Stimulated activated CD4-positive, alpha-beta T cell treated with anti-CD3 and anti-CD28 coated beads, TNF-alpha, amount 100 ng/mL, for 24 hours (primary cell): Measurements from ENCODE around the gene PDIA4.
"Not testable (repeated sequence)": the region's sequence is repeated elsewhere in the genome, so short reads cannot be mapped to it uniquely, and the experiment has no call there.

ENCODE experiments used
- DNase-seq, 3 experiments: peaks; one replicate each; pipeline ENCODE4 v3.0.0-alpha.2; 2020; ENCODE audit warnings: low read depth in 3 of 3

PDIA4 gene

DNA sequence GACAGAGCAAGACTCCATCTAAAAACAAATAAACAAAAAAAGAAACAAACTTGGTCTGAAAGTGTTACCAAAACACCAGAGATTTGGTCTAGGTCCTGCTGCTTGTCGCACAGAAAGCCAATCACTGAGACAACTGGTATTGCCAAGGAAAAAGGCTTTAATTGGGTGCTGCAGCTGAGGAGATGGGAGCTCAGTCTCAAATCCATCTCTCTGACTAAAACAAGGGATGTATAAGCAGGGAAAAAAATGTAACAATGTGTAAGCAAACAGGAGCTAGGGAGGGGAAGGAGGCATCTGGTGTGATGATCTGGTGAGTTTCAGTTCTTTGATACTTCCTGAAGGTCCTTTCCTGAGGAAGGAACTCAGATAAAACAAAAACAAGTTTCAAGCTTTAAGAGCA lies 8.4 kb upstream of the PDIA4 start:
- DNase-seq = no peak

DNA sequence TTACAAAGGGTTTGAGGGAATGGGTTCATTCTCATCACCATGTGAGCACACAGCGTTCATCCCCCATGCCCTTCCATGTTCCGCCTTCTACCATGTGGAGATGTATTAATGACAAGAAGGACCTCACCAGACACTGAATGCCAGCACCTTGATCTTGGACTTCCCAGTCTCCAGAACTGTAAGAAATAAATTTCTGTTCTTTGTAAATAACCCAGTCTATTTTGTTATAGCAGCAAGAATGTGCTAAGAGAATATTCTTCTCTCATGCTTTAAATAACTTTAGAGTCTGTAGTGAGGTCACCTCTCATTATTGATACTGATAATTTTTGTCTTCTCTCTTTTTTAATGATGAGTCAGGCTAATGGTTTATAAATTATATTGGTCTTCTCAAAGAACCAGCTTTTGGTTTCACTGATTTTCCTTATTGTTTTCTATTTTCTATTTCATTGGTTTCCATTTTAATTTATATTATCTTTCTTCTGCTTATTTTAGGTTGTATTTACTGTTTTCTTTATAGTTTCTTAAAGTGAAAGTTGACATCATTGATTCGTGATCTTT lies 3.1 kb upstream of the PDIA4 start:
- DNase-seq = no peak

DNA sequence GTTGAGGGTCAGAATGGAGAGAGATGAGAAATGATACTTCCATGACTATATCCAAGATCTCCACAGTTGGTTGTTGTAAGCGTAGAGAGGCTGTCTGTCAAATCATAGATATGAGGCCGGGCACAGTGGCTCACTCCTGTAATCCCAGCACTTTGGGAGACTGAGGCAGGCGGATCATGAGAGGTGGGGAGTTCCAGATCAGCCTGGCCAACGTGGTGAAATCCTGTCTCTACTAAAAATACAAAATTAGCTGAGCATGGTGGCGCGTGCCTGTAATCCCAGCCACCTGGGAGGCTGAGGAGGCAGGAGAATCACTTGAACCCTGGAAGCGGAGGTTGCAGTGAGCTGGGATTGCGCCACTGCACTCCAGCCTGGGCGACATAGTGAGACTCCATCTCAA lies 2.1 kb upstream of the PDIA4 start:
- DNase-seq = not testable (repeated sequence)

DNA sequence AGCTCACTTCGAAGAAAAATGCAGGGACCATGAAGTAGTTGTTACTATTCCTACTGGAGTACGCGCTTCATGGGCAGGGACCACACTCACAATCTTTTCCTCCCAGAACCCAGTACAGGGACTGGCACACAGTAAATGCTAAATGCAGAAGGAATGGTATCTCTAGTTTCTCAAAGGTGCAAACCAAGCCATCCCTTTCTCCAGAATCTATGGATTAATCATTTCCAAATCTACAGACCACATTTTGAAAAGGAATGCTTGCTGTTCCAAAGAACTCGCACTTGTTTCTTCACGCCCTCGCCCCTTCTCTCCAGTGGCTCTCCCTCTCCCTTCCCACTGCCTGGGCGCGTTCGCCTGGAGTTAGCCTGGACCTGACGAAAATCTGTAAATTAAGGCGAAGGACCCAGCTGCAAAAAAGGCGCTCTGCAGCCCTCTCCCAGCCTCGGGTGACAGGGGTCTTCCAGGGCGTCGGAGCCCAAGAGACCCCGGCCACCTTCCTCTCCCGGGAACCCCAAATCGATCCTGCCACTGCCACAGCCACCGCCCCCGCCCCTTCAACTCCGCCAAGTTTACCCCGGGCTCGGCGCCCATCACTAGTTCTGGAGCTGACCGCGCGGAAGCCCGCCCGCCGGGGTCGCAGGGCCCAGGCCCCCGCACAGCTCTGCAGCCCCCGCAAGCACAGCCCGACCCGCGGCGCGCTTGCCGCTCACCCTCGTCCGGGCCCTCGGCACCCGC lies 527 bp downstream of the PDIA4 start:
- no peak for DNase-seq

DNA sequence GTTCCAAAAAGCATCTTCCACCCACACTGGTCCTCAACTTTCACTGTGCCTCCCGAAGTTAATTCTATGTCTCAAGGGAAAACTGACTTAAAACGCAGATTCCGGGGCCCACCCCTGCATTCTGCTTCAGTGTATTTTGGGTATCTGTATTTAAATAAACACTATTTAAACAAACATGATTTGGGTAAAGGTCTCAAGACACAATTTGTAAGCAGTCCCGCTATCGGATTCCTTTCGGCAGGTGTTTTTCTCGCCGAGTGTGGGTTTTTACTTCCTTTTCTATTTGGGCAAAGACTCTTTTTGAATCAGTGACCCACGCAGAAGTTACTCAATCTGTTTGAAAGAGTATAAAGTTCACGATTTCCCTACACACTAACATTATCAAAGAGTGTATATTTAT lies 1.2 kb downstream of the PDIA4 start:
- DNase-seq = no peak

DNA sequence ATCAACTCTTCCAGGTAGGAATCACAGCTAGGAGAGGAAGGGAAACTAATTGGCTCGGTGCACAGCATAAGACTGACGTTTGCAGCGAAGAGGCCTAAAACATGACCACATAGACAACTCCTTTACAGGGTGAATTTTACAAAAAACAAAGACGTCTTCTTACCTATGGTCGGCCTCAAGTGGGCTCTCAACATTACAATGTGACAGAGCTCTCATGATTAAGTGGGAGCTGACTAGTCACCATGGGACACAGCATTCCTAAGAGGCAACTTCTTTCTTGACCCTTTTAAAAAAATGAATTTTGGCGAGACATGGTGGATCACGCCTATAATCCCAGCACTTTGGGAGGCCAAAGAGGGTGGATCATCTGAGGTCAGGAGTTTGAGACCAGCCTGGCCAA lies 4.6 kb downstream of the PDIA4 start:
- DNase-seq = no peak

DNA sequence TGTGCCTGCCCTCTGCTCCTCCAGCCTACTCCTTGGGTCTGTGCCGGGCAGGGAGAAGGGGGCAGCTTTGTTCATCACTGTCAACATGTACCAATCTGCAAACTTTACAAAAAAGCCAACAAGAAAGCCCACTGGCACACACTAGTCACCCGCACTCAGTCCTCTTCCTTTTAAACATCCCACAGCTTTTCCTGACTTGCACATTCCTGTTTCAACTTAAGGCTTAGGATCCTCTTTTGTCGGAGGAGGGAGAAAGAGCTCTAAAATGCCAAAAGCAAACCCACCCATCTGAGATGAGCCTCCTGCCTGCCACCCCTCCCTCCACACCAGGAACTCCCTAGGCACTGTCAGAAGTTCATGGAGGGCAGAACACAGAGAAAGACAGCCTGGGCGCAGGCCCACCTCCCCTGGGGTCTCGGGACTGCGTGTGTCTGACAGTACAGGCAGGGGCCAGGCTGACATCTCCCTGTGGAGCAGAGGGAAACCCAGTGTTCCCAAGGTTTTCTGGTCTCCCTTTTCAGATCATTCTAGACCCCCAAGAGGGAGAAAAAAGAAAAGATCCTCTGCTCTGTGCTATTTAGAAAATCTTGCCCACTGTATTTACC lies 5.4 kb downstream of the PDIA4 start:
- no peak for DNase-seq

DNA sequence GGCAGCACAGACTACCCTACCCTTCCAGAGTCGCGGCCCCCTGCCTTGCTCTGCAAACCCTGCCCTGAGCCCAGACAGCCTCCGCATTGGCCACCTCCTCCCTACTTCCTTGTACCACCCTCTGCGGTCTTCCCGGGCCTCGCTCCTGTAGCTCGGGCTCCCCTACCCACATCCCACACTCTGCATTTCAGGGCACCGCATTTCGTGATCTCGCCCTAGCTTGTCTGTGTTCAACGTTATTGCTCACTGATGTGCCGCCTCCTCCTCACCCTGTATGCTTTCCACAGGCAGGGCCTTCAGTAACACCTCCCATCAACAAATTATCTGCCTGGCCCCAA lies 6.6 kb downstream of the PDIA4 start:
- no peak for DNase-seq

DNA sequence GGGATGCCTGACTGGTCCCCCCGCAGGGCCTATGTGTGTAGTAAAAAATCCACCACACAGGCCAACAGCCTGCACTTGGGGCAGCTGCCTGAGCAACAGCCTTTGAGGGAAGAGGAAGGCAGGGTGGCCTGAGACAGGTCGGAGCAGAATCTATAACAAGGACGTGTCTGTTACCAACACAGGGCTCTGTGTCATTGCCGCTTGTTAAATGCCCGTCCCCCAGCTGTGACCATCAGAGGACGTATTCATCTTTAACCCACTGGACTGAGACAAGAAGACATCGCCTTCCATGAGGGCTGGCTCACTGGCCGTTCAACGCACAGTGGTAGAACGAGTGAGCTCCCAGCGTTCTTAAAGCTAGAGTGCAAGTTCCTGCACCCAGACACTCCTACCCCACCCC lies 7.8 kb downstream of the PDIA4 start:
- DNase-seq = no peak

DNA sequence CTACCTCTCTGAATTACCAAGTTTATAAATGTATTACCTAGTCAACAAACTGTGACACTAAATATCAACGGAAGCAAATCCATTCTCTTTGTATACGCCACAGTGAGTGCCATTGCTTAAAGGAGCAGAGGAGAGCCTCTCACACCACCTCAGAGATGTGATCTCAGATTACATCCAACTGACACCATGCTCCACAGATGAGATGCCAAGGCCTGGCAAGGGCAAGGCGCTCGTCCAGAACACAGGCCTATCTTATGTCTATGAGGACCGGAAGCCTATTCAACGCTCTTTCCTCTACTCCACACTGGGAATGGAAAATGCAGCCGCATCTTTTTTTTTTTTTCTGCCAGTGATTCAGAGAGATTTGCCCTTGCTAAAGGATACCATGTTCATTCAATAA lies 11.4 kb downstream of the PDIA4 start:
- DNase-seq = no peak

DNA sequence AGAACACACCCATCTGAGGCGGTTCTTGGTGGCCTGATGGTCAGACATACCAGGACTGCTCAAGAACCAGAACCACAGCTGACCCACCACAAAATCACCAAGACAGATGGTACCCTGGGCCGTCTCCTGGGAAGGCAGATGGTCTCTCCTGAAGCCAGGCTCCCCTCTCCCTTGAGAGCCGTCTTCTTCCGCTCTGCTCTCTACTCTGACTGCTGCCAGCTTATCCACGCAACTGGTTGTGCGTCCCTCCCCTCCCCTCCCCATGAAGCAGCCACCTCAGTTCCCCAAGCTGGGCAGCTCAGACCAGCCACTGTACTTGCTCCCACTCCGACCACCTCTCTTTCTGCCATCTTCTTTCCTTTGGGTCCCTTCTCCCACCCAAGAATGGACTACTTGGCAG lies 14.0 kb downstream of the PDIA4 start:
- DNase-seq = no peak

DNA sequence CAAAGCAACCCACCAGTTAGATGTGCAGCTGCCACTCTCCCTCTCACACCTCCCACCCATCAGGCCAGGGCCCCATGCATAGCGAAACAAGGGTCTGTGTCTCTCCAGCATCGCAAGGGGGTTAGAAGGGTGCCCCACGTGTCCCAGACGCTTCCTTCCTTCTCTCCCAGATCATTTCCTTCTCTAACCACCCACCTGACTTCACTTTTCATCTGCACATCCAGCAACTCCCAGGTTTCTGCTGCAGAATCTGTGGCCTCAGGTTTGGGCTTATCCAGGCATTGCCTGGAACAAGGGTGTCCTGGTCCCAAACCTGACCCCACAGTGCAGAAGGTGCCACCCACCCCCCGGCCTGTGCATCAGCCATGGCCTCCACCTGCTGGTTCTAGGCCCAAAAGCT lies 14.4 kb downstream of the PDIA4 start:
- no peak for DNase-seq

DNA sequence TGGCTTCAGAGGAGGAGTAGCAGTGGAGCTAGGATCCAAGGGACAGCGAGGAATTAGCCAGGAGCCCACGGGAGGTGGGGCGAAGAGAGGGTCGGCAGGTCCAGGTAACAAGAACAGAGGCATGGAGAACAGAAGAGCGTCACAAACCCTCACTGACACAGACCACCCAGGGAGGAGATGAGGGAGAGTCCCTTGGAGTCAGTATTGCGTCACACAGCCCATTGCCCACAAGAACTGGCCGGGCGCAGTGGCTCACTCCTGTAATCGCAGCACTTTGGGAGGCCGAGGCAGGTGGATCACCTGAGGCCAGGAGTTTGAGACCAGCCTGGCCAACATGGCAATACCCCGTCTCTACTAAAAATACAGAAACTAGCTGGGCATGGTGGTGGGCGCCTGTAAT lies 15.6 kb downstream of the PDIA4 start:
- not testable (repeated sequence) for DNase-seq

DNA sequence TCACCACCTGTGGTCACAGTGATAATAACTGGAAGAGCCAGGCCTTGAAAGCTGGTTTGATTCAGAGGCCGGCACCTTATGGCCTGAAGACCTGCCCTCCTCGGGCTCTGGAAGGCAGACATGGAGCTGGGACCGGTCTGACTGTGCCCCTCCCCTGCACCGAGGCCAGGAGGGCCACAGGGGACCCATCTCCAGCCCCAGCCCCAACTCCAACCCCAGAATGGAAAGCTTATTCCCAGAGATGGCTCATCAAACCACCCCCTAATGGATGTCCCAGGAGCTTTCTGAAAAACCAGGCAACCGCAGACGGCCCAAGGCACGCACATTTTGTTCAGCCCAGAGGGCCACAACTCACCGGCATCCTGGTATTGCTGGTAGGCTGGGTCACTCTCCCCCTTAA lies 16.8 kb downstream of the PDIA4 start:
- DNase-seq = no peak

DNA sequence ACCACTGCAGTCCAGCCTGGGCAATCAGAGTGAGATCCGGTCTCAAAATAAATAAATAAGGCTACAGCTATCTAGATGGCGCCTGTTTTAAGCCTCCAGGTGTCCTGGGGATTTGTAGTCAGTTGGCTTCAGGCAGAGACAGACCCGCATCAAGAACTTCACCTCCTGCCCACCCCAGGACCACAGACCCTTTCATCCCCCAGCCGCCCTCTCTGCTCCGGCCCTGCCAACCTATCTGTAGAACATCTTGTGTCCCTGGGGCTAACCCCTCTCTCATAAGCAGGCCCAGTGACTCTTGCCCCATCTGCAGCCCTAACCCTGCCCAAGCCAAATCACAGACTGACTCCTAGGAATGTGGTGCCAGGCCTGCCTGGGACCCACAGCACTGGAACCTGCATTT lies 17.9 kb downstream of the PDIA4 start:
- DNase-seq = no peak

DNA sequence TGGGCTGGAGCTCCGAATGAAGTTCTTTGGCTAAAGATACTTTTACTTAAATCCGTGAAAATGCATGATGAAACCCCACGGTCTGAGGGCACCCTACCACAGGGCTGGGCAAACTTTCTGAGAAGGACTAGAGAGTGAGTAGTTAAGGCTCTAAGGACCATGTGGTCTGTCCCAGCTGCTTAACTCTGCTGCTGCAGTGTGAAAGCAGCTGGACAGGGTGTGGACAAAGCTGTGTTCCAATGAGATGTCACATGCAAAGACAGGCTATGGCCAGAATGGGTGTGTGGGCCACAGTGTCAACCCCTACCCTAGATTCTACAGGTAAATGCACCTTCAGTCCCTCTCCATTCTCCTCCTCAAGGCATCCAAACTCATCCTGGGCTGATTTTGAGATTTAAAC lies 18.8 kb downstream of the PDIA4 start:
- DNase-seq = no peak

DNA sequence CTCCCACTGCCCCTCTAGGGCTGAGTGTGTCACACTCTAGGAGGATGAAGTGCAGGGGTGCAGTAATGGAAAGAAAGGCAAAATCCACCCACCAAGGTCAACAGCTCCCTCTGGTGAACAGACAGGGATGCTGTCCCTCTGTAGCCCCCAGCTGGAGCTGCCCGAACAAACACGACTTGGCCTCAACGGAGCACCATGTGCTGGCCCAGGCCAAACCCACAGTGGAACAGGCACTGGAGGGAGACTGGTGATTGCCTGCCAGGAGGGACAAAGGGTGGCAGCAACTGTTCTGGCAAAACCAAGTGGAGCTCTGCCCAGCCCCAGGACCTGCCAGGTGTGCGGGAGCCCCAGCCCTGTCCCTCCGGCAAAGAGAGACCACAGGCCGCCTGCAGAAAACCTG lies 20.7 kb downstream of the PDIA4 start:
- DNase-seq = no peak

DNA sequence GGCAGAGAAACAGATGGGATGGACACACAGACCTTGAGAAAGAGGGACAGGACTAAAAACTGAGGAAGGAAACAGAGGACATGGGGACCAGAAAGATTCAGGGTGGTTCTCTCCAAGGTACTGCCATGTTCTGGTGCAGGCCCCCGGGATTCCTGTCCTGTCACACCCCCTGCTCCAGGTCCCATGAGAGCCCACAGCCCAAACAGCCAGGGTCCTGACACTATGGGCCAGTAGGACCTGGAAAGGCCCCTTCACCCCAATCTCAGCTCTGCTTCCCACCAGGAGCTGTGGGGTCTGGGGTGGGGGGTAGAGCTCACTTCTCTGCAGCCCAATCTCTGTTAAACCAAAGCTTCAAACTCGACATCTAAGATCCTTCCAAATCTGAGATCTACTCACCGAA lies 21.2 kb downstream of the PDIA4 start:
- no peak for DNase-seq

DNA sequence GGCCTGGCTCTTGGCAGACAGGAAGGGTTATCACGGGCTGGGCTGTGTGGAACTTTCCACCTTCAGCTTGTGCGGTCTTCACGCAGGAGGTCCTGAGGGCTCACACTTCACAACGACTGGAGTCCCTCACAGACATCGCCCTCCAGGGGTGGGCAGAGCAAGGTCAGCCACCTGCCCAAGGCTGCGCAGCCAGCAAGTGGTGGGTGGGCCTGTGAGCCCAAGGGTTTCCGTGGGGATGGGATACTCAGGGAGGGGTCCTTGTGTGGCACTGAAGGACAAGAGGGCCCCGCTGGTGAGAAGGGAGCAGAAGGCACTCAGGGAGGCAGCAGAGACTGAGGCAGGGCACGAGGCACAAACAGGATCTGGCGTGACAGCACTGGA lies 22.0 kb downstream of the PDIA4 start:
- DNase-seq = no peak

DNA sequence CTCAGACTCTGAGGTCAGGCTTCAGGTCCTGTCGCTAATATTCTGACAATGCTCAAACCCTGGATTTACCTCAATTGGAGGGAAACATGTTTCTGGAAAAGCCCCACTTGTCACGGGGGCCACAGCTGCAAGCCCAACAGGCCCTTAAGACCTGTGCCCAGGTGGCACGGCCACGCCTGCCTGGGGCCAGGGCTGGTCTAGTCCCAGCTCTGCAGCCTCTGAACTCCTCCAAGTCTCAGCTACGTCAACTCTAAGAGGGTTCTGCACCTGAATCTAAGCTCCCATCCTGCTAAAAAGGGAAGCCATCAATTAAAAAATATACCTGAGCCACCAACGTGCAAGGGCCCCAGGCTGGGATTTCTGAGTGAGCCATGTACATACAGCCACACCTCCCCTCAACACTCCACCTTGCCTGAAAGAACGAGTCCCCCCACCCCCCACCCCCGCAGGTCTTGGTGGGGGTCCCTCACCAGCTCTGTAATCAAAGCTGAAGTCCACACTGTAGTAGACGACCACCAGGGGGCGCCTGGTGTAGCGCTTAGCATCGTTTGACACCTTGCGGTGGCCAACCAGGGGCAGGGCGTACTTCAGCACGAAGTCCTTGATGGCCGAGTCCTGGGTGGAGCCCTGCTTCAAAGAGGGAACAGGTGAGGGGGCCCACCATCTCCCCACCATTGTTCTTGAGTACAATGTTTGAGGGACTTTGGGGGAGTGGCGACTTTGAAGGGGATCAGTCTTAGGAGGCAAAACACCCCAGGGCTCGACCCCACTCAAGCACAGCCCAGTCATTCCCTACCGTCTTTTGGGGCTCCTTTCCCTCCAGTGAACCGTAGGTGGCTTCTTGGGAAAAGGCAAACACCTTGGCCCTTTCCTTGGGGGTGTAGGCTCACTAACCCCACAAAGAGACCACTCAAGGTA lies 22.6 kb downstream of the PDIA4 start:
- DNase-seq = peak; percentile 52 to 79 (median 66)

DNA sequence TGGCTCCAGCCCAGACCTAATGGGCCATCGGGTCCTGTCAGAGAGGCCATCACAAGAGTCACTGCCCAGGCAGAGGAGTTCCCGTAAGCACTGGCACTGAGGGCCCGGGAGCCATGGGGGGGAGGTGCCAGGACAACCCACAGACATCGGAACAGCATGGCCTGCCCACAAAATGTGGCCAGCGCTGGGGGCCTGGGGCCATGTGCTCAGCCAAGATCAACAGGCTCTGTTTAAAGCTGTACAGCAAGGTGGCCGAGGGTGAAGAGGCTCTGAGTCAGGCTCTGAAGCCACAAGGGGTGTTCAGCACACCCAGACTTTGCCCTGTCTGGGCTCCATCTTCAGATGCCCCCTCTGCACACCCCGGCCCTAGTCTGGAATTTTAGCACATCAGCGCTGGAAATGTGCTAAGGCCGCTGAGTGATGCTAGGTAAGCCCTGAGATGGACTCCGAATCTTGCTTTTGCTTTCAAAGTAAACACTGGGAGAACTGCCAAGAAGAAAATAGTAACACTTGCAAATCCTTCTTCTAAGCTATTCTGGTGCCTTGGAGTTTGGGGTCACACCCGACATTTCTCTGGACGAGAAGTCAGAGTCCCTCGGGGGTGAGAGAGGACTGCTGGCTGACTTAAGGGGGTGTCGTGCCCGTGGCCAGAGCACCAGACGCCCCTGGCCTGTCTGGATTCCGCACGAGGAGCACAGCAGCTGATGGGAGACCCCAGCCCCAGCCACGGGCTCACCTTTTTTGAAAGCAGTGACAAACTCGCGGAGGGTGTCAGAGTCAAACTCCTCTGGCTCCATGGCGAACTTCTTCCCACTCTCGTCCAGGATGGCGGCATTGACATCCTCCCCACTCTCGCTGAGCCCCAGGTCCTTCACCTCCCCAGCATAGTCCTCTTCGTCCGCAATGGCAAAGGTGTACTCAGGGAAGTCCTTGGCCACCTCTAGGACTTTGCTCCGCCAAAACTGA lies 23.6 kb downstream of the PDIA4 start:
- DNase-seq = no peak
